PC-3 (cell line): ENCODE data around the gene ATG7.

Source experiments
- CTCF ChIP-seq: fragments of 300-600 bp; sonication (generic); conservative IDR thresholded peaks from 2 replicates; pipeline ENCODE4 v1.5.1; 2017; ENCODE audit warnings: antibody characterized with exemption, low read depth, mild to moderate bottlenecking, low read length
- EZH2 ChIP-seq: fragments of 300-600 bp; sonication (generic); IDR thresholded peaks from one replicate; pipeline ENCODE4 v1.6.1; 2017; ENCODE audit warnings: antibody characterized with exemption, mild to moderate bottlenecking, low read length; ENCODE audit not compliant: unreplicated experiment

GRCh38 chr3:11423868-11424267 lies 151.7 kb downstream of the ATG7 start:
- no peak for TF ChIP-seq CTCF
- no peak for TF ChIP-seq EZH2
